Neural cell (in vitro differentiated cells): ENCODE measurements around the gene DEK. TPM values are rescaled to one million over a fixed set of nuclear protein-coding genes. Genes with fewer than 3 reads are reported as not detected.

ENCODE experiments used
- H2AFZ ChIP-seq: fragments of 200-600, 300-800 bp; sonication (generic), shearing (Covaris generic); 2 replicates; pipeline ENCODE4 v1.6.0; 2014; ENCODE audit warnings: low read depth, mild to moderate bottlenecking, antibody characterized with exemption, low read length, moderate library complexity
- H3F3A ChIP-seq: fragments of 200-600 bp; shearing (Covaris generic); 2 replicates; pipeline ENCODE4 v1.6.1; 2016; ENCODE audit warnings: mild to moderate bottlenecking, moderate library complexity, mixed read lengths, antibody characterized with exemption, low read length; ENCODE audit not compliant: insufficient read depth, poor library complexity, severe bottlenecking
- H3K27ac ChIP-seq: fragments of 200-600, 300-800 bp; sonication (generic), shearing (Covaris generic); 2 replicates; pipeline ENCODE4 v1.5.1; 2014; ENCODE audit warnings: mild to moderate bottlenecking, low read length, moderate library complexity
- H3K27me3 ChIP-seq: fragments of 300-800, 200-600 bp; sonication (generic), shearing (Covaris generic); 2 replicates; pipeline ENCODE4 v1.6.0; 2014; ENCODE audit warnings: mild to moderate bottlenecking, low read depth, low read length, moderate library complexity; ENCODE audit not compliant: insufficient read depth
- H3K36me3 ChIP-seq: fragments of 300-800, 200-600 bp; sonication (generic), shearing (Covaris generic); 2 replicates; pipeline ENCODE4 v1.5.1; 2014; ENCODE audit warnings: mild to moderate bottlenecking, antibody characterized with exemption, low read length, moderate library complexity; ENCODE audit not compliant: insufficient read depth
- H3K4me2 ChIP-seq: fragments of 300-800, 200-600 bp; sonication (generic), shearing (Covaris generic); 2 replicates; pipeline ENCODE4 v1.6.0; 2014; ENCODE audit warnings: mild to moderate bottlenecking, low read length
- H3K4me3 ChIP-seq: fragments of 300-800, 200-600 bp; sonication (generic), shearing (Covaris generic); 2 replicates; pipeline ENCODE4 v1.5.1; 2014; ENCODE audit warnings: mild to moderate bottlenecking, low read length, moderate library complexity
- H3K79me2 ChIP-seq: fragments of 200-600 bp; shearing (Covaris generic); replicated peaks from 2 replicates; pipeline ENCODE4 v1.6.0; 2014; ENCODE audit warnings: mild to moderate bottlenecking, low read length, moderate library complexity; ENCODE audit not compliant: insufficient read depth
- H3K9ac ChIP-seq: fragments of 300-800, 200-600 bp; sonication (generic), shearing (Covaris generic); 2 replicates; pipeline ENCODE4 v1.6.1; 2016; ENCODE audit warnings: mild to moderate bottlenecking, low read length, mixed read lengths
- H3K9me2 ChIP-seq: fragments of 200-600 bp; shearing (Covaris generic); 2 replicates; pipeline ENCODE4 v1.6.1; 2016; ENCODE audit warnings: mild to moderate bottlenecking, low read length, mixed read lengths; ENCODE audit not compliant: insufficient read depth
- H3K9me3 ChIP-seq: fragments of 200-600, 300-800 bp; sonication (generic), shearing (Covaris generic); 2 replicates; pipeline ENCODE4 v1.6.1; 2016; ENCODE audit warnings: mild to moderate bottlenecking, mixed run types, low read length, moderate library complexity, mixed read lengths
- H4K20me1 ChIP-seq: fragments of 200-600 bp; shearing (Covaris generic); 2 replicates; pipeline ENCODE4 v1.6.1; 2016; ENCODE audit warnings: mild to moderate bottlenecking, mixed run types; ENCODE audit not compliant: insufficient read depth
- EP300 ChIP-seq: fragments of 450-650 bp; conservative IDR thresholded peaks from 2 replicates; pipeline ENCODE4 v1.6.1; 2014; ENCODE audit warnings: antibody characterized with exemption, mild to moderate bottlenecking, moderate library complexity; ENCODE audit not compliant: poor library complexity, severe bottlenecking
- EZH2 ChIP-seq: fragments of 200-600, 300-800 bp; shearing (Covaris generic), sonication (generic); IDR thresholded peaks from 2 replicates; pipeline ENCODE4 v1.6.1; 2014; ENCODE audit warnings: antibody characterized with exemption, low read length, borderline replicate concordance, mild to moderate bottlenecking; ENCODE audit not compliant: insufficient read depth, poor library complexity, severe bottlenecking
- MXI1 ChIP-seq: fragments of 450-650 bp; conservative IDR thresholded peaks from 2 replicates; pipeline ENCODE4 v1.6.1; 2014; ENCODE audit warnings: antibody characterized with exemption, mild to moderate bottlenecking; ENCODE audit not compliant: poor library complexity, severe bottlenecking
- POLR2AphosphoS5 ChIP-seq: IDR thresholded peaks from 2 replicates; pipeline ENCODE4 v1.6.1; 2012
- RAD21 ChIP-seq: fragments of 450-650 bp; conservative IDR thresholded peaks from 2 replicates; pipeline ENCODE4 v1.6.1; 2014; ENCODE audit warnings: antibody characterized with exemption, mild to moderate bottlenecking, moderate library complexity
- SMC3 ChIP-seq: fragments of 450-650 bp; conservative IDR thresholded peaks from 2 replicates; pipeline ENCODE4 v1.6.1; 2014; ENCODE audit warnings: antibody characterized with exemption, mild to moderate bottlenecking, moderate library complexity; ENCODE audit not compliant: poor library complexity
- TAF1 ChIP-seq: IDR thresholded peaks from 2 replicates; pipeline ENCODE4 v1.6.1; 2012; ENCODE audit warnings: low read depth
- polyA plus RNA-seq: library from polyadenylated mRNA; depleted of rRNA; stranded (reverse); fragments of >200 nt; gene quantifications from 2 replicates; pipeline ENCODE4 v1.2.3, GENCODE V29; 2014
- TF ChIP-seq, protein P1 (sequence below): IDR thresholded peaks from 2 replicates; pipeline ENCODE4 v1.6.1; 2012; ENCODE audit warnings: borderline replicate concordance
- TF ChIP-seq, protein P2 (sequence below): fragments of 450-650 bp; IDR thresholded peaks from 2 replicates; pipeline ENCODE4 v1.5.1; 2014; ENCODE audit warnings: antibody characterized with exemption, mild to moderate bottlenecking, moderate library complexity; ENCODE audit not compliant: poor library complexity, severe bottlenecking

Gene DEK
- polyA plus RNA-seq, 1 donor from 2014 or later = 94.3 TPM

DNA sequence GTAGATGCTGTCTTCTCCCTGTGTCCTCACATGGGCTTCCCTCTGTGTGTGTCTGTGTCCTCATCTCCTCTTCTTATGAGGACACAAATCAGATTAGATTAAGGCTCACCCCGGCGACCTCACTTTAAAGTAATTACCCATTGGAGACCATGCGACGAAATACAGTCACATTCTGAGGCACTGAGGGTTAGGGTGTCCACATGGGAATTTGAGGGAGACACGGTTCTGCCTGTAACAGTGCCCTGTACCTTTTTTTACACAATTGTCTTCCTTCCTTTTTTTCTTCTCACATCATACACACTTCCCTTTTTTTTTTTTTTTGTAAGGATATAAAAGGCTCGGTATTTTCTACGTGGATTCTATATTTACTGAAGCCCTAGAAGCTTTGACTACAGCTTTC, 48.9 kb downstream of the DEK start:
- Histone ChIP-seq H3K79me2 (no peaks in the 10 kb centered on the region), H3K27ac (no peak overlapping the region), H2AFZ (no peak overlapping the region), H3K4me3 (no peak overlapping the region), H3K36me3 (no peaks in the 10 kb centered on the region), H3F3A (no peaks in the 10 kb centered on the region), H3K9me3 (no peaks in the 10 kb centered on the region), H3K4me2 (no peak overlapping the region), H3K27me3 (no peaks in the 10 kb centered on the region), H3K9me2 (no peaks in the 10 kb centered on the region), H3K9ac (no peak overlapping the region), H4K20me1 (no peaks in the 10 kb centered on the region)
- TF ChIP-seq, protein P1, sequence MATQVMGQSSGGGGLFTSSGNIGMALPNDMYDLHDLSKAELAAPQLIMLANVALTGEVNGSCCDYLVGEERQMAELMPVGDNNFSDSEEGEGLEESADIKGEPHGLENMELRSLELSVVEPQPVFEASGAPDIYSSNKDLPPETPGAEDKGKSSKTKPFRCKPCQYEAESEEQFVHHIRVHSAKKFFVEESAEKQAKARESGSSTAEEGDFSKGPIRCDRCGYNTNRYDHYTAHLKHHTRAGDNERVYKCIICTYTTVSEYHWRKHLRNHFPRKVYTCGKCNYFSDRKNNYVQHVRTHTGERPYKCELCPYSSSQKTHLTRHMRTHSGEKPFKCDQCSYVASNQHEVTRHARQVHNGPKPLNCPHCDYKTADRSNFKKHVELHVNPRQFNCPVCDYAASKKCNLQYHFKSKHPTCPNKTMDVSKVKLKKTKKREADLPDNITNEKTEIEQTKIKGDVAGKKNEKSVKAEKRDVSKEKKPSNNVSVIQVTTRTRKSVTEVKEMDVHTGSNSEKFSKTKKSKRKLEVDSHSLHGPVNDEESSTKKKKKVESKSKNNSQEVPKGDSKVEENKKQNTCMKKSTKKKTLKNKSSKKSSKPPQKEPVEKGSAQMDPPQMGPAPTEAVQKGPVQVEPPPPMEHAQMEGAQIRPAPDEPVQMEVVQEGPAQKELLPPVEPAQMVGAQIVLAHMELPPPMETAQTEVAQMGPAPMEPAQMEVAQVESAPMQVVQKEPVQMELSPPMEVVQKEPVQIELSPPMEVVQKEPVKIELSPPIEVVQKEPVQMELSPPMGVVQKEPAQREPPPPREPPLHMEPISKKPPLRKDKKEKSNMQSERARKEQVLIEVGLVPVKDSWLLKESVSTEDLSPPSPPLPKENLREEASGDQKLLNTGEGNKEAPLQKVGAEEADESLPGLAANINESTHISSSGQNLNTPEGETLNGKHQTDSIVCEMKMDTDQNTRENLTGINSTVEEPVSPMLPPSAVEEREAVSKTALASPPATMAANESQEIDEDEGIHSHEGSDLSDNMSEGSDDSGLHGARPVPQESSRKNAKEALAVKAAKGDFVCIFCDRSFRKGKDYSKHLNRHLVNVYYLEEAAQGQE = no peak
- no peak for TF ChIP-seq TAF1
- no peak for TF ChIP-seq EZH2

DNA sequence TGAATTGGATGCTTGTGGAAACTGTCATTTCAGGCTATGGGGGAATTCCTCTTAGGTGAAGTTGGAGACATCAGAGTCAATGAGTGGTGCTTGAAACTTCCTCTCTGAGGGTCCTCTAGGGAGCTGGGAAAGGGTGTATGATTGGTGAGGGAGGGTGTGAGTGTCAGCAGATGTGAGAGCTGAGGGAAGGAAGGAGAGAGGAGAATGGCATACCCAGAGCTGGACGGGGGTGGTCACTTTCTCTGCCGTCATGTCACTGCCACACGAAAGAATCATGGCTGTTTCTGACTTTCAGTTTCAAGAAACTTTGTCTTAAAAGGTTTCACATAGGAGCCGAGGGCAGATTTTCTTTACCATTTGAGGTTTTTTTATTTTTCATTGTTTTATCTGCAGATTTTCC, 50.3 kb downstream of the DEK start:
- Histone ChIP-seq H3K9ac (no peak overlapping the region), H2AFZ (no peak overlapping the region), H3K27me3 (no peaks in the 10 kb centered on the region), H3K9me3 (no peaks in the 10 kb centered on the region), H3K36me3 (no peaks in the 10 kb centered on the region), H3K9me2 (no peaks in the 10 kb centered on the region), H3K79me2 (no peaks in the 10 kb centered on the region), H3K27ac (no peak overlapping the region), H3K4me3 (no peak overlapping the region), H4K20me1 (no peaks in the 10 kb centered on the region), H3F3A (no peaks in the 10 kb centered on the region), H3K4me2 (no peak overlapping the region)
- no peak for TF ChIP-seq SMC3
- no peak for TF ChIP-seq EZH2
- no peak for TF ChIP-seq RAD21
- no peak for TF ChIP-seq MXI1
- TF ChIP-seq, protein P1 = no peak

DNA sequence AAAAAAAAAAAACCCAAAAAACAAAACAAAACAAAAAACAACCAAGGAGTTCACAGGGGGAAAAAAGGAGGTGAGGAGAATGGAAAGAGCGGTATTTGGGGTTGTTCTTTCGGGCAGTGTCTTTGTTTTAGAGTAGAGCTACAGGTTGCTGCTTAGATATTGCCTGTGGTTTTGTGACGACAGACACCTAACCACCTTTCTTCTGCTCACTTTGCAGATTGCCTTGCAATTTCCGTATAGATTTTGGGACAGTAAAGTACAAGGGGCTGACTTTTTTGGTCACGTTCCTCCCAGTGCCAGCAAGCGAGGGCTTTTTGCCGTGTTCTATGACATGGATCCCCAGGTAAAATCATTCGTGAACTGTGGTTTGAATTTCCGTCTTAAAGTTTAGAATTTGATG, 50.9 kb downstream of the DEK start:
- no peaks in the 10 kb centered on the region for H3K36me3 ChIP-seq
- no peak overlapping the region for H3K4me2 ChIP-seq
- no peaks in the 10 kb centered on the region for H4K20me1 ChIP-seq
- no peaks in the 10 kb centered on the region for H3K79me2 ChIP-seq
- H2AFZ ChIP-seq = no peak overlapping the region
- no peaks in the 10 kb centered on the region for H3K9me2 ChIP-seq
- H3K27ac ChIP-seq = no peak overlapping the region
- H3K4me3 ChIP-seq = no peak overlapping the region
- H3K27me3 ChIP-seq = no peaks in the 10 kb centered on the region
- H3K9ac ChIP-seq = no peak overlapping the region
- H3K9me3 ChIP-seq = no peaks in the 10 kb centered on the region
- TF ChIP-seq, protein P1 = no peak
- no peak for TF ChIP-seq EP300
- TF ChIP-seq, protein P2, sequence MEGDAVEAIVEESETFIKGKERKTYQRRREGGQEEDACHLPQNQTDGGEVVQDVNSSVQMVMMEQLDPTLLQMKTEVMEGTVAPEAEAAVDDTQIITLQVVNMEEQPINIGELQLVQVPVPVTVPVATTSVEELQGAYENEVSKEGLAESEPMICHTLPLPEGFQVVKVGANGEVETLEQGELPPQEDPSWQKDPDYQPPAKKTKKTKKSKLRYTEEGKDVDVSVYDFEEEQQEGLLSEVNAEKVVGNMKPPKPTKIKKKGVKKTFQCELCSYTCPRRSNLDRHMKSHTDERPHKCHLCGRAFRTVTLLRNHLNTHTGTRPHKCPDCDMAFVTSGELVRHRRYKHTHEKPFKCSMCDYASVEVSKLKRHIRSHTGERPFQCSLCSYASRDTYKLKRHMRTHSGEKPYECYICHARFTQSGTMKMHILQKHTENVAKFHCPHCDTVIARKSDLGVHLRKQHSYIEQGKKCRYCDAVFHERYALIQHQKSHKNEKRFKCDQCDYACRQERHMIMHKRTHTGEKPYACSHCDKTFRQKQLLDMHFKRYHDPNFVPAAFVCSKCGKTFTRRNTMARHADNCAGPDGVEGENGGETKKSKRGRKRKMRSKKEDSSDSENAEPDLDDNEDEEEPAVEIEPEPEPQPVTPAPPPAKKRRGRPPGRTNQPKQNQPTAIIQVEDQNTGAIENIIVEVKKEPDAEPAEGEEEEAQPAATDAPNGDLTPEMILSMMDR = no peak
- TF ChIP-seq SMC3 = no peak
- TF ChIP-seq MXI1 = no peak
- no peak for TF ChIP-seq TAF1
- no peak for TF ChIP-seq RAD21
- TF ChIP-seq POLR2AphosphoS5 = no peak
- no peak for TF ChIP-seq EZH2
- no peaks in the 10 kb centered on the region for H3F3A ChIP-seq
